HepG2 (cell line): ENCODE results near the gene DNAJC24. TPM values are rescaled to one million over a fixed set of nuclear protein-coding genes. Genes with fewer than 3 reads are reported as not detected.

Source experiments
- ELF4 ChIP-seq: sonication (generic); formaldehyde crosslinking; IDR thresholded peaks from 2 replicates; pipeline ENCODE4 v1.5.0; 2020; ENCODE audit warnings: missing genetic modification reagents, mild to moderate bottlenecking, moderate library complexity, borderline replicate concordance
- FOSL1 ChIP-seq: sonication (generic); formaldehyde crosslinking; IDR thresholded peaks from 2 replicates; pipeline ENCODE4 v1.9.0; 2021; ENCODE audit warnings: missing genetic modification reagents, borderline replicate concordance
- JUNB ChIP-seq: sonication (generic); formaldehyde crosslinking; IDR thresholded peaks from 2 replicates; pipeline ENCODE4 v1.8.0; 2022; ENCODE audit warnings: missing genetic modification reagents, mild to moderate bottlenecking, borderline replicate concordance
- KDM5A ChIP-seq: fragments of 200-600 bp; sonication (generic); IDR thresholded peaks from 2 replicates; pipeline ENCODE4 v1.7.0; 2018; ENCODE audit warnings: antibody characterized with exemption, mild to moderate bottlenecking, low read length, borderline replicate concordance
- MLLT10 ChIP-seq: sonication (generic); formaldehyde crosslinking; IDR thresholded peaks from 2 replicates; pipeline ENCODE4 v1.4.0; 2020; ENCODE audit warnings: missing genetic modification reagents
- NFAT5 ChIP-seq: sonication (generic); formaldehyde crosslinking; IDR thresholded peaks from 2 replicates; pipeline ENCODE4 v1.4.0; 2020; ENCODE audit warnings: missing genetic modification reagents
- NKX3-1 ChIP-seq: sonication (generic); formaldehyde crosslinking; IDR thresholded peaks from 2 replicates; pipeline ENCODE4 v1.5.0; 2020; ENCODE audit warnings: missing genetic modification reagents
- REPIN1 ChIP-seq: sonication (generic); formaldehyde crosslinking; IDR thresholded peaks from 2 replicates; pipeline ENCODE4 v1.8.0; 2022; ENCODE audit warnings: missing genetic modification reagents, low read depth, mild to moderate bottlenecking, borderline replicate concordance
- SRF ChIP-seq: IDR thresholded peaks from 2 replicates; pipeline ENCODE4 v1.6.1; 2011; ENCODE audit warnings: mild to moderate bottlenecking, low read depth, low read length, moderate library complexity
- TFDP2 ChIP-seq: sonication (generic); formaldehyde crosslinking; IDR thresholded peaks from 2 replicates; pipeline ENCODE4 v1.4.0; 2020; ENCODE audit warnings: missing genetic modification reagents
- ZC3H13 ChIP-seq: sonication (generic); formaldehyde crosslinking; IDR thresholded peaks from 2 replicates; pipeline ENCODE4 v1.8.1; 2023; ENCODE audit warnings: mild to moderate bottlenecking, missing genetic modification reagents, moderate library complexity
- ZIK1 ChIP-seq: sonication (generic); formaldehyde crosslinking; IDR thresholded peaks from 2 replicates; pipeline ENCODE4 v1.5.0; 2020; ENCODE audit warnings: mild to moderate bottlenecking, low read depth, missing genetic modification reagents, borderline replicate concordance
- ZNF354B ChIP-seq: sonication (generic); formaldehyde crosslinking; IDR thresholded peaks from 2 replicates; pipeline ENCODE4 v1.8.0; 2022; ENCODE audit warnings: mild to moderate bottlenecking, missing genetic modification reagents
- ZNF614 ChIP-seq: IDR thresholded peaks from 2 replicates; pipeline ENCODE4 v1.6.1; 2018; ENCODE audit warnings: missing biosample characterization, missing genetic modification reagents, inconsistent platforms, borderline replicate concordance
- ZNF646 ChIP-seq: sonication (generic); formaldehyde crosslinking; IDR thresholded peaks from 2 replicates; pipeline ENCODE4 v1.9.0; 2021; ENCODE audit warnings: mild to moderate bottlenecking, missing genetic modification reagents
- polyA plus RNA-seq, 8 experiments: library from polyadenylated mRNA; depleted of rRNA in 3 of 8; stranded (reverse) in 7 of 8; unstranded in 1 of 8; fragments of >200 nt; fragmentation: Illumina TruSeq in 4 of 8; extraction: Trizol in 4 of 8; gene quantifications; 2 replicates each; pipeline versions ENCODE4 v1.2.1 to v1.2.3, GENCODE V29; 2011 to 2016; ENCODE audit warnings: low read depth in 4 of 8, missing spikeins in 1 of 8, mixed read lengths in 1 of 8; ENCODE audit not compliant: insufficient read depth in 1 of 8
- total RNA-seq, 5 experiments: library from RNA; depleted of rRNA; stranded (reverse); fragments of >200 nt; fragmentation: Illumina TruSeq; extraction: Trizol; gene quantifications; 2 replicates each; pipeline ENCODE4 v1.2.3, GENCODE V29; 2016; ENCODE audit warnings: low read depth in 1 of 5

The DNAJC24 gene
- total and polyA plus RNA-seq, 2 of the 13 experiments (the other 11 are each of a cell fraction or from before 2014, with no cell fraction given) = 10.5 to 13.7 TPM

GRCh38 chr11:31369348-31370329 is at the start of gene DNAJC24, which contains the start of gene DCDC1 (continued):
- TF ChIP-seq KDM5A (peak; percentile 88), MLLT10 (CRISPR knock-in tag) (no peak), ZNF646 (no peak), NKX3-1 (no peak), JUNB (CRISPR knock-in tag) (no peak), ZC3H13 (no peak), SRF (peak; percentile 23; the same call in 1 of the 2 replicates), ZIK1 (no peak), ZNF354B (CRISPR knock-in tag) (no peak), FOSL1 (CRISPR knock-in tag) (no peak), REPIN1 (no peak), TFDP2 (CRISPR knock-in tag) (no peak), ELF4 (CRISPR knock-in tag) (peak; percentile 57; the same call in 1 of the 2 replicates), ZNF614 (CRISPR knock-in tag) (peak; percentile 78; the same call in 1 of the 2 replicates), NFAT5 (no peak)
